Measurements from ENCODE around the gene CHST15. TPM values are rescaled to one million over a fixed set of nuclear protein-coding genes. Genes with fewer than 3 reads are reported as not detected.

The CHST15 gene
- total RNA-seq (10 to 100 TPM; 30.3 to 53.3 TPM), polyA plus RNA-seq (ENCODE audit: insufficient read length in 6 of 6) (10 to 100 TPM; 13.7 to 17.5 (median 16.3) TPM)
- long read RNA-seq, donor 1 = 0 reads
- long read RNA-seq, donor 2, partial matches to known transcripts = 0 of 1 reads
- long read RNA-seq, donor 2, other reads (novel, unspliced or antisense) = 0 of 1 reads
- long read RNA-seq, donor 3, full-length matches to known transcripts = 2 of 2 reads
- long read RNA-seq, donor 3, partial matches to known transcripts = 0 of 2 reads
- long read RNA-seq, donor 3, other reads (novel, unspliced or antisense) = 0 of 2 reads
- long read RNA-seq, donor 4, full-length matches to known transcripts = 1 of 4 reads
- long read RNA-seq, donor 4, partial matches to known transcripts = 0 of 4 reads
- long read RNA-seq, donor 4, other reads (novel, unspliced or antisense) = 3 of 4 reads
- long read RNA-seq, donor 5, full-length matches to known transcripts = 4 of 4 reads
- long read RNA-seq, donor 5, partial matches to known transcripts = 0 of 4 reads
- long read RNA-seq, donor 5, other reads (novel, unspliced or antisense) = 0 of 4 reads
- long read RNA-seq, donor 6, partial matches to known transcripts = 0 of 1 reads
- long read RNA-seq, donor 6, other reads (novel, unspliced or antisense) = 0 of 1 reads
- long read RNA-seq, donor 7 = 0 reads
- long read RNA-seq, donor 8, full-length matches to known transcripts = 2 of 2 reads
- long read RNA-seq, donor 8, partial matches to known transcripts = 0 of 2 reads
- long read RNA-seq, donor 8, other reads (novel, unspliced or antisense) = 0 of 2 reads
- long read RNA-seq, donor 9 = 0 reads
- long read RNA-seq, donor 10, partial matches to known transcripts = 0 of 4 reads
- long read RNA-seq, donor 10, other reads (novel, unspliced or antisense) = 4 of 4 reads
- long read RNA-seq, donor 11, full-length matches to known transcripts = 10 of 21 reads
- long read RNA-seq, donor 11, partial matches to known transcripts = 11 of 21 reads
- long read RNA-seq, donor 11, other reads (novel, unspliced or antisense) = 0 of 21 reads
- long read RNA-seq, donor 12, full-length matches to known transcripts = 2 of 2 reads
- long read RNA-seq, donor 12, partial matches to known transcripts = 0 of 2 reads
- long read RNA-seq, donor 12, other reads (novel, unspliced or antisense) = 0 of 2 reads

GRCh38 chr10:124092860-124093773, at the start of gene CHST15:
TSS of gene CHST15 (minus strand) at chr10:124093598. CDS start at chr10:124046212, 47,386 bp downstream.
- Histone ChIP-seq H3K27ac (peak within 1 kb of the TSS; percentile 80 to 92), H3K4me1 (peaks cover 21 to 60% of the 10 kb centered on the region in 2 donors), H3K9me3 (no peaks in the 10 kb centered on the region), H3K4me3 (peak within 1 kb of the TSS; percentile 75 to 76), H3K27me3 (peaks cover 0 to 61% of the 10 kb centered on the region in 2 donors), H3K36me3 (no peaks in the 10 kb centered on the region)
- intact Hi-C loops (cut with DNase I) = no loop called here
- TF ChIP-seq CTCF (IDR thresholded peaks at IDR 0.05) = no peak
- peak; percentile 32 to 91 (median 52) for DNase-seq
- ATAC-seq = peak; percentile 26

- DNase-seq (peak in 1 of 4 donors; percentile 32), ATAC-seq (no peak)
- intact Hi-C loops (cut with DNase I) = no loop called here
- Histone ChIP-seq H3K4me3 (no peak overlapping the region), H3K4me1 (peaks cover 4 to 46% of the 10 kb centered on the region in 2 donors), H3K27me3 (no peaks in the 10 kb centered on the region), H3K36me3 (no peaks in the 10 kb centered on the region), H3K27ac (peak overlapping the region in 1 of 2 donors; percentile 87), H3K9me3 (peaks cover 0 to 5% of the 10 kb centered on the region in 2 donors)
- no peak for TF ChIP-seq CTCF (IDR thresholded peaks at IDR 0.05)
Observed at GRCh38 chr10:124142960-124143359, 49.6 kb upstream of the CHST15 start.

- Histone ChIP-seq H3K36me3 (no peaks in the 10 kb centered on the region), H3K4me3 (no peak overlapping the region), H3K27me3 (no peaks in the 10 kb centered on the region), H3K4me1 (peaks cover 4 to 45% of the 10 kb centered on the region in 2 donors), H3K9me3 (peaks cover 0 to 5% of the 10 kb centered on the region in 2 donors), H3K27ac (peak overlapping the region in 1 of 2 donors; percentile 87)
- DNase-seq (peak in 1 of 4 donors; percentile 14), ATAC-seq (no peak)
- no peak for TF ChIP-seq CTCF (IDR thresholded peaks at IDR 0.05)
- intact Hi-C loops (cut with DNase I) = no loop called here
Observed at GRCh38 chr10:124142006-124142739, 48.8 kb upstream of the CHST15 start.

GRCh38 chr10:124138883-124139348, 45.5 kb upstream of the CHST15 start:
- DNase-seq (no peak), ATAC-seq (peak; percentile 20)
- Histone ChIP-seq H3K27me3 (no peaks in the 10 kb centered on the region), H3K36me3 (no peaks in the 10 kb centered on the region), H3K4me1 (peaks cover 0 to 14% of the 10 kb centered on the region in 2 donors), H3K9me3 (peaks cover 0 to 5% of the 10 kb centered on the region in 2 donors), H3K4me3 (no peak overlapping the region), H3K27ac (no peak overlapping the region)
- no peak for TF ChIP-seq CTCF (IDR thresholded peaks at IDR 0.05)
- intact Hi-C loops (cut with DNase I) = no loop called here
